Measurements from ENCODE around the gene TOR1A.
"Not testable (repeated sequence)": the region's sequence is repeated elsewhere in the genome, so short reads cannot be mapped to it uniquely, and the experiment has no call there.

TOR1A gene

GRCh38 chr9:129779560-129780190 is 44.3 kb downstream of the TOR1A start:
- DNase-seq, result no peak

- DNase-seq, result no peak
These were observed 45.5 kb downstream of the TOR1A start for GRCh38 chr9:129778469-129778868.

- DNase-seq, result no peak
These were observed 46.2 kb downstream of the TOR1A start for GRCh38 chr9:129777769-129778130.

- DNase-seq, result peak; percentile 43
These were observed 46.8 kb downstream of the TOR1A start for GRCh38 chr9:129776938-129777768.

- no peak for DNase-seq
These were observed 47.4 kb downstream of the TOR1A start for GRCh38 chr9:129776566-129776937.

GRCh38 chr9:129776096-129776495 is 47.8 kb downstream of the TOR1A start:
- DNase-seq, result not testable (repeated sequence)

GRCh38 chr9:129775448-129775798 is 48.5 kb downstream of the TOR1A start:
- no peak for DNase-seq

DNA sequence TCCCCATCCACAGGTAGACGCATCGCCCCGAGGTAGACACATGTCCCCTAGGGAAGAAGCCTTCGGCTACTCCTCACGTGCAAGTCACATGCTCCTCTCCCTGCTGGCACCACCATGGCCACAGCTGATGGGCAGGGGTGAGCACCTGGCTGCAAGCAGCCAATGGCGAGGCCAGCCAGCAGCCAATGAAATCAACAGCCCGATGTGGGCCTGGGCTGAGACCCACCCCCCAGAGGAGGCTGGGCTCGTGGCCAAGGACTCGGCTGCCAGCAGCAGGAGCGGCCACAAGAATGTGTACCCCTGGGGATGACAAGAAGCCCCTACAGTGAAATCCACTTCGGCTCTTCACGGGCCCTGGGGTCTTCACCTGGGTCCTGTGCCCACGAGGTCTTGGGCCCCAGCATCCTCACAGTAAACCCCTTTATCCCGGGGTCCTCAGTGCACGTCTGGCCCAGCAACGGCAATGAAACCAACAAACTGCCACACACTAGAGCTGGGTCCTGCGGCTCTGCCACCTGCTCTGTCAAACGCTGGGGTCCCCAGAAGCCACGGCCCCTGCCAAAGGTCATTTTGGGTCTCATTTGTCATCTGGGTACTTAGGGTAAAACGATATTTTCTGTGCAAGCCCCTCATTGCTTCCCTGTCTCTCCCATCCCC is 49.0 kb downstream of the TOR1A start:
- DNase-seq, result no peak

- DNase-seq, result peak; percentile 24
These were observed 50.5 kb downstream of the TOR1A start for GRCh38 chr9:129773262-129774048.

DNA sequence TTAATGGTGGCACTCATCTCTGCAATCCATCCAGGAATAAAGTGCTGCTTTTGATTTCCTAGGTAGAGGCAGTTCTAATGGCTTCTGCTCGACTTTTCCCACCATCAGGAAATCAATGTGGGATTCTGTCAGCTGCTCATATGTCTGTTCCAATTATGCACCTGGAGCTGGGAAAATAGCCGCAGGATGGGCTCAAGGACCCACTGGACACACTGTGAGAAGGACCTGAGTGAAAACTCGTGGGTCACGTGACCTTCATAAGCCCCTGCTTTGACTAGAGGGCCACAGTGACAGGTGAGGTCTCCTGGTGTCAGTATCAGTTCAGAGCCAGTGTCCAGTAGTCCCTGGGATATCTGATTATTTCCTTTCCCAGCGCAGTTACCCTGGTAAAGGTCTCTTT is 53.2 kb downstream of the TOR1A start:
- DNase-seq, result no peak

DNA sequence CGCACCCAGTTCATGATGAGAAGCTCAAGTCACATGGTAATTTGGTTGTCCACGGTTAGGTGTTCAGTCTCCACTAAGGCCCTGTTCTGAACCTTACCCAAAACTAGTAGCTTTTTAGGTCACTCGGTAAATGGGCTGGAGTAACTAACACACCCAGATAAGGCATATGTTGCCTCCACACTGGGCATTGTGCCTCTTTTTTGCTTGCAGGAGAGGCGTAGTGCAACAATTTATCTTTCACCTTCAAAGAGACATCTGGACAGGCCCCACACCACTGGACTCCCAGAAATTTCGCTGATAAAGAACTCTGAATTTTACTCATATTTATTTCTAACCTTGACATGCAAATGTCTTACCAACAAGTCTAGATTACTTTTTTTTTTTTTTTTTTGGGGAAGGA is 54.3 kb downstream of the TOR1A start:
- DNase-seq, result no peak

GRCh38 chr9:129768486-129768885 is 55.5 kb downstream of the TOR1A start:
- no peak for DNase-seq

DNA sequence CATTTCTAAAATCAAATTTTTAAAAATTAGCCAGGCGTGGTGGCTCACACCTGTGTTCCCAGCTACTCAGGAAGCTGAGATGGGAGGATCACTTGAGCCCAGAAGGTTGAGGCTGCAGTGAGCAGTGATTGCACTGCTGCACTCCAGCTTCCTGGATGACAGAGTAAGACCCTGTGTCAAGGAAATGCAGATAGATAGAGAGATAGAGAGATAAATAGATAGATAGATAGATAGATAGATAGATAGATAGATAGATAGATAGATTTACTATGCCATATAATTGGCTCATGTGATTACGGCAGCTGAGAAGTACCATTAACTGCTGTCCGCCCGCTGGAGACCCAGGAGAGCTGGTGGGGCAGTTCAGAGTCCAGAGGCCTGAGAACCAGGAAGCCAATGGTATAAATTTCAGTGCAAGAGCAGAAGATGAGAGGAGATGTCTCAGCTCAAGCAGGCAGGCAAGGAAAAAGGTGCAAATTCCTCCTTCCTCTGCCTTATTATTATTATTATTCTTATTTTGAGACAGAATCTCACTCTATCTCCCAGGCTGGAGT is 58.1 kb downstream of the TOR1A start:
- DNase-seq, result no peak

DNA sequence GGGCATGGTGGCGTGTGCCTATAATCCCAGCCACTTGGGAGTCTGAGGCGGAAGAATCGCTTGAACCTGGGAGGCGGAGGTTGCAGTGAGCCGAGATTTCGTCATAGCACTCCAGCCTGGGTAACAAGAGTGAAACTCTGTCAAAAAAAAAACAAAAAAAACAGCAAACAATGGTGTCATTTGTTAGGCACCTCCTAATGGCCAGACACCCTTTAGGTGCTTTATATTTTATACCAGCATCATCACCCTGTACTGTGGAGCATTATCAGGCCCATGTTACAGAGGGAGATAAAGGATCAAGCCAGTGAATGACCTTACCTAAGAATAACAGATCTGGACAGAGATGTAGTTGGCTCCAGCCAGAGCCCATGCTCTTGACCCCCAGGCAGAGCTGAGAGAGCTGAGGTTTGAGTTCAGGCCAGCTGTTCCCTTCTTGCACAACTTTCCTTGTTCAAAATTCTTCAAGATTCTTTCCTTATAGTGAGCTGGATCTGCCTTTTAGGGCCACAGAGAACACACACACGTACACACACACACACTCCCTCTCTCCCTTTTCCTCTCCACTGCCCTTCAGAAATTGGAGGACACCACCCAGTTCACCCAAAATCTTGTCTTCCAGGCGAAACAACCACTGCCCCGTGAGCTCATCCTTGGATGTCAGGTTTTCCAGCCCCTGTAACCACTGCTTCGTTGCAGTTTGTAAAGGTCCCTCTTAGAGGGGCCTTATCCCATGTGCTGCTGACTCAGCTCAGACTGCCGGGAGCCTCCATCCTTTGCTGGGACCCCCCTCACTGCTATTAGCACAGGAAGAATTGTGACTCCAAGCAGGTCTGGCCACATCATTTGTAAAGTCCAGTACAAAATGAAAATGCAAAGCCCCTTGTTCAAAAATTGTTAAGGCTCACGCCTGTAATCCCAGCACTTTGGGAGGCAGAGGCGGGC is 60.7 kb downstream of the TOR1A start:
- DNase-seq, result no peak

Data from CD4-positive, alpha-beta T cell treated with Interleukin-12 subunit alpha and Interleukin-12 subunit beta, for 1 hour (primary cell).